K562 (cell line): ENCODE measurements around the gene NUP153. TPM values are rescaled to one million over a fixed set of nuclear protein-coding genes. Genes with fewer than 3 reads are reported as not detected.
A peak's percentile ranks its signal among the peaks of the same experiment; 100 is the strongest.

Experiments
- BCOR ChIP-seq: fragments of 450-650 bp; IDR thresholded peaks from 2 replicates; pipeline ENCODE4 v1.6.1; 2016
- DACH1 ChIP-seq: fragments of 450-650 bp; IDR thresholded peaks from 2 replicates; pipeline ENCODE4 v1.6.1; 2018; ENCODE audit not compliant: partially characterized antibody
- MCM2 ChIP-seq: fragments of 450-650 bp; IDR thresholded peaks from 2 replicates; pipeline ENCODE4 v1.6.1; 2017; ENCODE audit warnings: low read depth, mild to moderate bottlenecking
- RAD21 ChIP-seq, 2 experiments: fragments of 250-450 bp in 1 of 2; fragments of 450-650 bp in 1 of 2; sonication (Bioruptor Pico) in 1 of 2; formaldehyde crosslinking in 1 of 2; IDR thresholded peaks in 1 of 2; conservative IDR thresholded peaks in 1 of 2; 2 replicates each; pipeline versions ENCODE4 v1.4.0 to v1.8.0; 2020 to 2022; ENCODE audit warnings: mild to moderate bottlenecking in 2 of 2, moderate library complexity in 1 of 2
- RBFOX2 ChIP-seq: fragments of 200-400 bp; formaldehyde crosslinking; IDR thresholded peaks from 2 replicates; pipeline ENCODE4 v1.6.1; 2017; ENCODE audit warnings: low read depth, mild to moderate bottlenecking, low read length, moderate library complexity
- REST ChIP-seq, 2 experiments: fragments of 450-650 bp; formaldehyde crosslinking in 1 of 2; IDR thresholded peaks; 2 replicates each; pipeline versions ENCODE4 v1.4.0 to v1.6.1; 2014 to 2020; ENCODE audit warnings: mild to moderate bottlenecking in 2 of 2, borderline replicate concordance in 1 of 2, low read depth in 1 of 2
- TFAP4 ChIP-seq: sonication (generic); formaldehyde crosslinking; IDR thresholded peaks from 2 replicates; pipeline ENCODE4 v1.8.0; 2022; ENCODE audit warnings: missing genetic modification reagents, mild to moderate bottlenecking, moderate library complexity, borderline replicate concordance
- UBTF ChIP-seq, 2 experiments: IDR thresholded peaks; 2 replicates each; pipeline ENCODE4 v1.6.1; 2012; ENCODE audit warnings: improper control_type of control experiment in 2 of 2, low read depth in 2 of 2, low read length in 2 of 2, borderline replicate concordance in 1 of 2
- VEZF1 ChIP-seq: fragments of 200-800 bp; sonication (Bioruptor generic); IDR thresholded peaks from 2 replicates; pipeline ENCODE4 v1.6.1; 2017; ENCODE audit warnings: missing genetic modification characterization, missing compliant biosample characterization
- ZNF695 ChIP-seq: fragments of 450-650 bp; formaldehyde crosslinking; IDR thresholded peaks from 2 replicates; pipeline ENCODE4 v1.4.0; 2020; ENCODE audit warnings: mild to moderate bottlenecking, moderate library complexity
- polyA plus RNA-seq, 8 experiments: library from polyadenylated mRNA; depleted of rRNA in 4 of 8; stranded (reverse) in 5 of 8; unstranded in 3 of 8; fragments of >200 nt; fragmentation: Nextera tagmentation in 2 of 8; fragmentation: Illumina TruSeq in 1 of 8; extraction: Ambion mirVana in 2 of 8; extraction: Trizol in 1 of 8; gene quantifications; 2 replicates each; pipeline versions ENCODE4 v1.2.1 to v1.2.3, GENCODE V29; 2011 to 2014; ENCODE audit warnings: inconsistent platforms in 1 of 8, missing spikeins in 1 of 8
- total RNA-seq, 7 experiments: library from RNA; depleted of rRNA in 6 of 7; stranded (reverse); fragments of >200 nt in 6 of 7; fragmentation: Illumina TruSeq in 2 of 7; extraction: Trizol in 2 of 7; gene quantifications; 2 replicates each; pipeline versions ENCODE4 v1.2.1 to v1.2.3, GENCODE V29; 2011 to 2021; ENCODE audit warnings: low replicate concordance in 1 of 7

Gene NUP153
- total and polyA plus RNA-seq, 9 of the 15 experiments (the other 6 are each of a cell fraction or from before 2014, with no cell fraction given): 21.9 to 110 (median 84.8) TPM

GRCh38 chr6:17725083-17725482 is 18.4 kb upstream of the NUP153 start (continued):
- peak in 1 of 2 experiments; percentile 83; a peak in 2 of 4 replicates for TF ChIP-seq UBTF (IDR thresholded peaks at IDR 0.05; ENCODE audit: borderline replicate concordance in 1 of 2, low read depth in 2 of 2, low read length in 2 of 2)
- peak; percentile 23; the same call in 1 of the 2 replicates for TF ChIP-seq RBFOX2
- TF ChIP-seq BCOR: no peak
- TF ChIP-seq DACH1: peak; percentile 53
- peak in 1 of 2 experiments; percentile 12; a peak in 1 of 4 replicates for TF ChIP-seq RAD21 (CRISPR knock-in tag; conservative IDR thresholded peaks at IDR 0.05 in 1 of 2, IDR thresholded peaks at IDR 0.05 in 1 of 2)
- TF ChIP-seq VEZF1 (CRISPR knock-in tag): peak; percentile 38
- peak; percentile 95 for TF ChIP-seq TFAP4
- TF ChIP-seq REST (IDR thresholded peaks at IDR 0.05; ENCODE audit: borderline replicate concordance): peak; percentile 72
- TF ChIP-seq REST (CRISPR knock-in tag; IDR thresholded peaks at IDR 0.05; ENCODE audit: low read depth): no peak
- no peak for TF ChIP-seq ZNF695
- TF ChIP-seq MCM2: no peak
